HepG2 (cell line): ENCODE data around the gene AGTRAP. TPM values are rescaled to one million over a fixed set of nuclear protein-coding genes. Genes with fewer than 3 reads are reported as not detected.

ENCODE experiments used
- ELF1 ChIP-seq: sonication (generic); formaldehyde crosslinking; IDR thresholded peaks from 2 replicates; pipeline ENCODE4 v1.4.0; 2020; ENCODE audit warnings: missing genetic modification reagents
- NFKB2 ChIP-seq: sonication (generic); formaldehyde crosslinking; IDR thresholded peaks from 2 replicates; pipeline ENCODE4 v1.4.0; 2020; ENCODE audit warnings: missing genetic modification reagents, borderline replicate concordance
- RFXANK ChIP-seq: IDR thresholded peaks from 2 replicates; pipeline ENCODE4 v1.6.1; 2016
- ZFX ChIP-seq: sonication (generic); formaldehyde crosslinking; IDR thresholded peaks from 2 replicates; pipeline ENCODE4 v1.4.0; 2020; ENCODE audit warnings: mild to moderate bottlenecking, low read depth, missing genetic modification reagents, moderate library complexity
- ZNF746 ChIP-seq: sonication (generic); formaldehyde crosslinking; IDR thresholded peaks from 2 replicates; pipeline ENCODE4 v1.8.0; 2022; ENCODE audit warnings: mild to moderate bottlenecking, missing genetic modification reagents
- ZNF777 ChIP-seq: sonication (generic); formaldehyde crosslinking; IDR thresholded peaks from 2 replicates; pipeline ENCODE4 v1.4.0; 2020; ENCODE audit warnings: missing genetic modification reagents
- polyA plus RNA-seq, 8 experiments: library from polyadenylated mRNA; depleted of rRNA in 3 of 8; stranded (reverse) in 7 of 8; unstranded in 1 of 8; fragments of >200 nt; fragmentation: Illumina TruSeq in 4 of 8; extraction: Trizol in 4 of 8; gene quantifications; 2 replicates each; pipeline versions ENCODE4 v1.2.1 to v1.2.3, GENCODE V29; 2011 to 2016; ENCODE audit warnings: low read depth in 4 of 8, missing spikeins in 1 of 8, mixed read lengths in 1 of 8; ENCODE audit not compliant: insufficient read depth in 1 of 8
- total RNA-seq, 5 experiments: library from RNA; depleted of rRNA; stranded (reverse); fragments of >200 nt; fragmentation: Illumina TruSeq; extraction: Trizol; gene quantifications; 2 replicates each; pipeline ENCODE4 v1.2.3, GENCODE V29; 2016; ENCODE audit warnings: low read depth in 1 of 5
- TF ChIP-seq, protein P1 (sequence below): sonication (generic); formaldehyde crosslinking; IDR thresholded peaks from 2 replicates; pipeline ENCODE4 v1.5.0; 2020; ENCODE audit warnings: mild to moderate bottlenecking, missing genetic modification reagents, borderline replicate concordance
- TF ChIP-seq, protein P2 (sequence below): sonication (generic); formaldehyde crosslinking; IDR thresholded peaks from 2 replicates; pipeline ENCODE4 v1.9.0; 2022; ENCODE audit warnings: missing genetic modification reagents, mild to moderate bottlenecking, borderline replicate concordance
- TF ChIP-seq, protein P3 (sequence below): IDR thresholded peaks from 2 replicates; pipeline ENCODE4 v1.6.1; 2012; ENCODE audit warnings: inconsistent platforms
- TF ChIP-seq, protein P4 (sequence below): sonication (generic); formaldehyde crosslinking; IDR thresholded peaks from 2 replicates; pipeline ENCODE4 v1.8.0; 2023; ENCODE audit warnings: mild to moderate bottlenecking, missing genetic modification reagents

The AGTRAP gene
- total and polyA plus RNA-seq, 2 of the 13 experiments (the other 11 are each of a cell fraction or from before 2014, with no cell fraction given) = 28.3 to 32.0 TPM

DNA sequence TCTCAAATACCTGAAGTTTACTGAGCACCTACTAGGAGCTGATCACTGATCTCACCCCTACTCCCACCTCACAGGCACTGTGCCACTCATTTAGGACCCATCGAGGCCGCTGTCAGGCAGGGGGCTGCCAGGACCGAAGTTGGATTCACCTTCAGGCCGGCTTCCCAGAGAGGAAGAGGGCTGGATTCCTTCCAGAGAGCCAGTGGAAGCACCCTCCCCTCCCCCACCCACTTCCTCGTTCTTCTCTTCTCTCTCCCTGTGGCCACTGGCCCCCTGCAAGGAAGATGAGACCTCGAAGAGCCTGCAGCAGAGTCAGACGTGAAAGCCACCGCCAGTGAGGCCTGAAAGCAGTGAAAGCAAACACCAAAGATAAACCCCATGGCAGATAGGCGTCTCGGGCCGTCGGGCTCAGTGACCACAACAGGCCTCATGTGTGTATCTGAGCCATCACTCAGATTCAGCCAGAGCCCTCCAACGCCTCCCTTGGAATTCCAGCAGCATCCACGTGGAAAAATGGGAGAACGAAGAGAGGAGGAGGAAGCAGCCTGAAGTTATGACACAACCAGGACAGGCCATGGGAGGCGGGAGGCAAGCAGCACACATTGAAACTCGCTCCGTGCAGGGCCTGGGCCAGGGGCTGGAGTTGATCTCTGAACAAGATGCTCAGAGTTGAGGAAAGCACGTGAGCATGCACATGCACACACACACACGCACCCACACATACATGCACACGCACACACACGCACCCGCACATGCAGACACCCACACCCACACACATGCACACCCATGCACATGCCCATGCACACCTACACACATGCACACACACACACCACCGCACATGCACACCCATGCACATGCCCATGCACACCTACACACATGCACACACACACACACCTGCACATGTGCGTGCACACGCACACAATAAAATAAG is 6.2 kb upstream of the AGTRAP start (continued):
- no peak for TF ChIP-seq RFXANK
- peak; percentile 52 for TF ChIP-seq ZNF777 (CRISPR knock-in tag)
- TF ChIP-seq ZNF746 (CRISPR knock-in tag) = 0 out of 2 replicates have a peak, but pooled peaks have one; percentile 33
- TF ChIP-seq, protein P1, sequence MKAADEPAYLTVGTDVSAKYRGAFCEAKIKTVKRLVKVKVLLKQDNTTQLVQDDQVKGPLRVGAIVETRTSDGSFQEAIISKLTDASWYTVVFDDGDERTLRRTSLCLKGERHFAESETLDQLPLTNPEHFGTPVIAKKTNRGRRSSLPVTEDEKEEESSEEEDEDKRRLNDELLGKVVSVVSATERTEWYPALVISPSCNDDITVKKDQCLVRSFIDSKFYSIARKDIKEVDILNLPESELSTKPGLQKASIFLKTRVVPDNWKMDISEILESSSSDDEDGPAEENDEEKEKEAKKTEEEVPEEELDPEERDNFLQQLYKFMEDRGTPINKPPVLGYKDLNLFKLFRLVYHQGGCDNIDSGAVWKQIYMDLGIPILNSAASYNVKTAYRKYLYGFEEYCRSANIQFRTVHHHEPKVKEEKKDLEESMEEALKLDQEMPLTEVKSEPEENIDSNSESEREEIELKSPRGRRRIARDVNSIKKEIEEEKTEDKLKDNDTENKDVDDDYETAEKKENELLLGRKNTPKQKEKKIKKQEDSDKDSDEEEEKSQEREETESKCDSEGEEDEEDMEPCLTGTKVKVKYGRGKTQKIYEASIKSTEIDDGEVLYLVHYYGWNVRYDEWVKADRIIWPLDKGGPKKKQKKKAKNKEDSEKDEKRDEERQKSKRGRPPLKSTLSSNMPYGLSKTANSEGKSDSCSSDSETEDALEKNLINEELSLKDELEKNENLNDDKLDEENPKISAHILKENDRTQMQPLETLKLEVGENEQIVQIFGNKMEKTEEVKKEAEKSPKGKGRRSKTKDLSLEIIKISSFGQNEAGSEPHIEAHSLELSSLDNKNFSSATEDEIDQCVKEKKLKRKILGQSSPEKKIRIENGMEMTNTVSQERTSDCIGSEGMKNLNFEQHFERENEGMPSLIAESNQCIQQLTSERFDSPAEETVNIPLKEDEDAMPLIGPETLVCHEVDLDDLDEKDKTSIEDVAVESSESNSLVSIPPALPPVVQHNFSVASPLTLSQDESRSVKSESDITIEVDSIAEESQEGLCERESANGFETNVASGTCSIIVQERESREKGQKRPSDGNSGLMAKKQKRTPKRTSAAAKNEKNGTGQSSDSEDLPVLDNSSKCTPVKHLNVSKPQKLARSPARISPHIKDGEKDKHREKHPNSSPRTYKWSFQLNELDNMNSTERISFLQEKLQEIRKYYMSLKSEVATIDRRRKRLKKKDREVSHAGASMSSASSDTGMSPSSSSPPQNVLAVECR (CRISPR knock-in tag) = peak; percentile 19; the same call in 1 of the 2 replicates
- TF ChIP-seq, protein P2, sequence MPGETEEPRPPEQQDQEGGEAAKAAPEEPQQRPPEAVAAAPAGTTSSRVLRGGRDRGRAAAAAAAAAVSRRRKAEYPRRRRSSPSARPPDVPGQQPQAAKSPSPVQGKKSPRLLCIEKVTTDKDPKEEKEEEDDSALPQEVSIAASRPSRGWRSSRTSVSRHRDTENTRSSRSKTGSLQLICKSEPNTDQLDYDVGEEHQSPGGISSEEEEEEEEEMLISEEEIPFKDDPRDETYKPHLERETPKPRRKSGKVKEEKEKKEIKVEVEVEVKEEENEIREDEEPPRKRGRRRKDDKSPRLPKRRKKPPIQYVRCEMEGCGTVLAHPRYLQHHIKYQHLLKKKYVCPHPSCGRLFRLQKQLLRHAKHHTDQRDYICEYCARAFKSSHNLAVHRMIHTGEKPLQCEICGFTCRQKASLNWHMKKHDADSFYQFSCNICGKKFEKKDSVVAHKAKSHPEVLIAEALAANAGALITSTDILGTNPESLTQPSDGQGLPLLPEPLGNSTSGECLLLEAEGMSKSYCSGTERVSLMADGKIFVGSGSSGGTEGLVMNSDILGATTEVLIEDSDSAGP (CRISPR knock-in tag) = peak; percentile 24; the same call in 1 of the 2 replicates
- 0 out of 2 replicates have a peak, but pooled peaks have one; percentile 24 for TF ChIP-seq NFKB2
- TF ChIP-seq, protein P3, sequence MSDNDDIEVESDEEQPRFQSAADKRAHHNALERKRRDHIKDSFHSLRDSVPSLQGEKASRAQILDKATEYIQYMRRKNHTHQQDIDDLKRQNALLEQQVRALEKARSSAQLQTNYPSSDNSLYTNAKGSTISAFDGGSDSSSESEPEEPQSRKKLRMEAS = peak; percentile 38
- TF ChIP-seq ELF1 (CRISPR knock-in tag) = no peak
- TF ChIP-seq, protein P4, sequence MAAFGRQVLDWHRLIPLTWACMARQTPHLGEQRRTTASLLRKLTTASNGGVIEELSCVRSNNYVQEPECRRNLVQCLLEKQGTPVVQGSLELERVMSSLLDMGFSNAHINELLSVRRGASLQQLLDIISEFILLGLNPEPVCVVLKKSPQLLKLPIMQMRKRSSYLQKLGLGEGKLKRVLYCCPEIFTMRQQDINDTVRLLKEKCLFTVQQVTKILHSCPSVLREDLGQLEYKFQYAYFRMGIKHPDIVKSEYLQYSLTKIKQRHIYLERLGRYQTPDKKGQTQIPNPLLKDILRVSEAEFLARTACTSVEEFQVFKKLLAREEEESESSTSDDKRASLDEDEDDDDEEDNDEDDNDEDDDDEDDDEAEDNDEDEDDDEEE (CRISPR knock-in tag) = no peak
- peak; percentile 71 for TF ChIP-seq ZFX
